Fibroblast of the aortic adventitia (primary cell): Measurements from ENCODE around the gene ZNF385D. TPM values are rescaled to one million over a fixed set of nuclear protein-coding genes. Genes with fewer than 3 reads are reported as not detected.

ENCODE experiments used
- DNase-seq: peaks from one replicate; pipeline ENCODE4 v3.0.0-alpha.2; 2010; ENCODE audit warnings: low read depth
- H3K4me3 ChIP-seq: 2 replicates; pipeline ENCODE4 v1.5.1; 2011; ENCODE audit warnings: low read depth, mild to moderate bottlenecking, control low read depth, low read length, moderate library complexity
- total RNA-seq: library from RNA; depleted of rRNA; stranded (reverse); fragments of >200 nt; gene quantifications from 2 replicates; pipeline ENCODE4 v1.2.3, GENCODE V29; 2012; ENCODE audit warnings: low replicate concordance
- TF ChIP-seq, protein P1 (sequence below): IDR thresholded peaks from 2 replicates; pipeline ENCODE4 v1.5.1; 2011; ENCODE audit warnings: mild to moderate bottlenecking, low read length, control low read depth, inconsistent platforms; ENCODE audit not compliant: insufficient read depth

Gene ZNF385D
- total RNA-seq, 1 donor = 11.5 TPM

DNA sequence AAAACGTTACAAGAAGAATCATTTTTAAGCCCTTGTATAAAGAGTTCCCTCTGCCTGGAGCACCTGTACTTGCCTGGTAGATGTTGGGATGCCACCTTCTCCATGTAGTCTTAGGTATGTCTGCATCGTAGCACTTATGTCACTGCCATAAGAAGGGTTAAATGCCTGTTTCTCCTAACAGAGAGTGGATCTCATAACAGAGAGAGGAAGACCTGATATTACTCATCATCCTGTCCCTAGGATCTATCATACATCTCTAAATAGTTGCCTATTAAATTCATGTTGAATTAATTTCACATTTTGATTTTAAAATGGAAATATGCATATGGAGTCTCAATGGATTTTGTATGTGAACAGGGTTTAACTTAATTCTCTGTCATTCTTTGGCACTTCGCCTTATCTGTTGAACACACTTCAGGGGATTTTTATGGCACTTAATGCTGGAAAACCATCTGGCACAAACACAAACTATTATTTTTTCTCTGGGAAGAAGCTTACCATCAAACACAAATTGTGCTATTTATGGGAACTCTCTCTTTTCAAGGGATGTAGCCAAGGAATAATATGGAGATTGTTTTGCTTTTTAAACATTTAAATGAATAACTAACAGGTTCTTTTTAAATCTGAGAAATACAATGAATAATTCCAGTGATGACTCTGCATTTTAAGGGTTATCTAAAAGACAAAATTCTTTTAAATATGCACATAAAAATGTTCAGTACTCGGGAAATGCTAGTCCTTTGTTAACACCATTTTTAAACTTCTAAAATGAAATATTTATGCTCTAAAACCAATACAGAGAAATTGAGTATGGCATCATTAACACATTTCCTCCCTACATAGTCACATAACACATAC is 230.7 kb downstream of the ZNF385D start:
- DNase-seq = peak; percentile 37
- H3K4me3 ChIP-seq = no peak overlapping the region
- TF ChIP-seq, protein P1, sequence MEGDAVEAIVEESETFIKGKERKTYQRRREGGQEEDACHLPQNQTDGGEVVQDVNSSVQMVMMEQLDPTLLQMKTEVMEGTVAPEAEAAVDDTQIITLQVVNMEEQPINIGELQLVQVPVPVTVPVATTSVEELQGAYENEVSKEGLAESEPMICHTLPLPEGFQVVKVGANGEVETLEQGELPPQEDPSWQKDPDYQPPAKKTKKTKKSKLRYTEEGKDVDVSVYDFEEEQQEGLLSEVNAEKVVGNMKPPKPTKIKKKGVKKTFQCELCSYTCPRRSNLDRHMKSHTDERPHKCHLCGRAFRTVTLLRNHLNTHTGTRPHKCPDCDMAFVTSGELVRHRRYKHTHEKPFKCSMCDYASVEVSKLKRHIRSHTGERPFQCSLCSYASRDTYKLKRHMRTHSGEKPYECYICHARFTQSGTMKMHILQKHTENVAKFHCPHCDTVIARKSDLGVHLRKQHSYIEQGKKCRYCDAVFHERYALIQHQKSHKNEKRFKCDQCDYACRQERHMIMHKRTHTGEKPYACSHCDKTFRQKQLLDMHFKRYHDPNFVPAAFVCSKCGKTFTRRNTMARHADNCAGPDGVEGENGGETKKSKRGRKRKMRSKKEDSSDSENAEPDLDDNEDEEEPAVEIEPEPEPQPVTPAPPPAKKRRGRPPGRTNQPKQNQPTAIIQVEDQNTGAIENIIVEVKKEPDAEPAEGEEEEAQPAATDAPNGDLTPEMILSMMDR = no peak

DNA sequence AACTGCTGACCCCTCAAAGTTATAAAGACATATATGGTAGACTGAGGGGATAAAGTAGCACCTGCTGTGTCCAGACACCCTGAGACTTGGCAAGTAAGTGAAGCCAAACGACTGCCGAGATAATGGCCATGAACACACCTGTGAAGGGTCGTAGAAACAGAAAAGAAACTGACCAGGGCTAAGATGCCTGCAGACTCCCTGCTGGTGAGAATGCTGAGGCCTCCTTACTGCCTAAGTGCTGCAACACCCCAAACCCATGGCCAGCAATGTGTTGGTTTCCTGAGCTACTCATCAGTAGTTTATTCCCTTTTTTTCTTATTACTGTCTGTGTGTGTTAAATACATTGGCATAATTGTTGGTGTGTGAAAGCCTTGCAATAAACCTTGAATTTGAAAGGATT is 233.8 kb downstream of the ZNF385D start:
- DNase-seq = no peak
- no peak overlapping the region for H3K4me3 ChIP-seq
- TF ChIP-seq, protein P1 = no peak

- TF ChIP-seq, protein P1 = no peak
- H3K4me3 ChIP-seq = no peak overlapping the region
- DNase-seq = no peak
Measured at GRCh38 chr3:21515417-21515816, 235.6 kb downstream of the ZNF385D start.

- TF ChIP-seq, protein P1 = no peak
- no peak for DNase-seq
- no peak overlapping the region for H3K4me3 ChIP-seq
Measured at GRCh38 chr3:21509731-21510470, 241.1 kb downstream of the ZNF385D start.

GRCh38 chr3:21508246-21508645 is 242.8 kb downstream of the ZNF385D start:
- H3K4me3 ChIP-seq = no peak overlapping the region
- DNase-seq = no peak
- TF ChIP-seq, protein P1 = no peak

DNA sequence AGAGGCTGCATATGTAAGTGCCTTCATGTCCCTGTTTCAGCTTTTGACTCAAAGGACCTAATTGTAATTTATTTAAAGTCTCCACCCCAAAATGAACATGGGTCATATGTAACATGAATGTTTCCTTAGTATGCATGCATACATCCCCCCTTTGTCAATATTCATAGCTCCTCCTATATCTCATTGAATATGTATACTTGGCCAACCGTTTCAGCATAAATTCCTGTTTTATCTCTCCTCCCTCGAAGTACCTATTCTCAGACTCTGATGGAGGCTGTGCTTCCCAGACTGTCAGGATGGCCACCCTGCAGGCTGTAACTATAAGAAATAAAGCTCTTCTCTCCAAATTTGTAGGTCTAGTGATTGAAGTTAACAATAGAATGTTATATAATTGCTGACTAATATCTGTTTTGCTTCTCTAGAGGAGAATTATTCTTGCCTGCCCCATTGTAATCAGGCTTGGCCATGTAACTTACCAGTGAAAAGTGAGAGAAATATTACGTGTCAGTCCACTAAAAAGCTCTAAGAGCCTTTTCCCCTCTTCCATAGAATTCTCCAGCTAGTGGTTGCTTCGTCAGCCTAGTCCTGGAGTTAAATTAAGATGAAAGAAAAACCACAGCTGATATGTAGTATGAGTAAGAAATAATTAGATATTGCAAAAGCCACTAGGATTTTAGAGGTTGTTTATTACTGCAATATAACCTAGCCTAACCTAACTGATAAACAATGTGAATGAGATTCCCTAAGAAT is 245.1 kb downstream of the ZNF385D start:
- DNase-seq = peak; percentile 45
- H3K4me3 ChIP-seq = no peak overlapping the region
- TF ChIP-seq, protein P1 = no peak
